HuH-7 (cell line): Measurements from ENCODE around the gene MATR3.
A peak's percentile ranks its signal among the peaks of the same experiment; 100 is the strongest.

Experiments
- DNase-seq: peaks from one replicate; pipeline ENCODE4 v3.0.0; 2011; ENCODE audit warnings: low spot score

Gene MATR3

GRCh38 chr5:139272471-139273321 is 20.8 kb upstream of the MATR3 start:
- no peak for DNase-seq

DNA sequence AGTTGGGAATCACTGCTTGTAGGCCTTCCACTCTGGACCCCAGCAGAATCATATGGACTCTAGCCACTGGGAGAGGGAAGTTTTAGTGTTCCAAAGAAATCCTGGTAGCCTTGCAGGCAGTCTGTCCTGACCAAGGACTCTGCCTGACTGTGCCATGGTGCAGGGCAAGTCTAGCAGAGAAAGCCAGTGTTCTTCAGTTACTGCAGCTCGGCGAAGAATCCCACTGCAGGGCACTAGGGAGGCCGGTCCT is 20.3 kb upstream of the MATR3 start:
- peak; percentile 59 for DNase-seq

GRCh38 chr5:139273572-139274289 is 19.8 kb upstream of the MATR3 start:
- DNase-seq, result peak; percentile 74

DNA sequence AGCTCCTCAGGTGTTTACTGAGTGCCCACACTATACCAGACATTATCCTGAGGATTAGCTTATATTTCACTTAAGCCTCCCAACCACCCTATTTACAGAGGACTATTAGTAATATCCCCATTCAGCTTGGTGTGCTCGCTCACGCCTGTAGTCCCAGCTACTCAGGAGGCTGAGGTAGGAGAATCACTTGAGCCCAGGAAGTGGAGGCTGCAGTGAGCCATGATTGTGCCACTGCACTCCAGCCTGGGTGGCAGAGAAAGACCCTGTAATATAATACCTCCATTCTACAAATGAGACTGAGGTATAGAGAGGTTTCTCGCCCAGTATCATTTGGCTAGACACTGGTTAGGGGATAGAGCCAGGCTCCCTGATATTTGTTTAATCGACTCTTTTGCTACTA is 18.0 kb upstream of the MATR3 start:
- no peak for DNase-seq

GRCh38 chr5:139275956-139276355 is 17.6 kb upstream of the MATR3 start:
- DNase-seq, result no peak

GRCh38 chr5:139276426-139276825 is 17.1 kb upstream of the MATR3 start:
- no peak for DNase-seq

DNA sequence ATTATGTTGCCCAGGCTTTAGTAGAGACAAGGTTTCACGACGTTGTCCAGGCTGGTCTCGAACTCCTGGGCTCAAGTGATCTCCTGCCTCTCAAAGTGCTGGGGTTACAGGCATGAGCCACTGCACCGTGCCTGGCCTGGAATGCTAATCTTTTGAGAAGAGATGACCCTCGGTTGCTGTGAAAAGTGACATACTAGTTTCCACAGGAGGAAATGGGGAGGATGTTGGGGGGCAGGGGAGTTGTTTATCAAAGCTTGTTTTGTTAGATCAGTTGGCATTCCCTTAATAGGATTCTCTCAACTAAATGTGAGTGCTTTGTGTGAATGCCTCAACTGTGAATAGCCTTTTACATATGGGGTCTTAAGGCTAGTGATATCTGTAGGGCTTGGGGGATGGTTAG is 16.4 kb upstream of the MATR3 start:
- no peak for DNase-seq

DNA sequence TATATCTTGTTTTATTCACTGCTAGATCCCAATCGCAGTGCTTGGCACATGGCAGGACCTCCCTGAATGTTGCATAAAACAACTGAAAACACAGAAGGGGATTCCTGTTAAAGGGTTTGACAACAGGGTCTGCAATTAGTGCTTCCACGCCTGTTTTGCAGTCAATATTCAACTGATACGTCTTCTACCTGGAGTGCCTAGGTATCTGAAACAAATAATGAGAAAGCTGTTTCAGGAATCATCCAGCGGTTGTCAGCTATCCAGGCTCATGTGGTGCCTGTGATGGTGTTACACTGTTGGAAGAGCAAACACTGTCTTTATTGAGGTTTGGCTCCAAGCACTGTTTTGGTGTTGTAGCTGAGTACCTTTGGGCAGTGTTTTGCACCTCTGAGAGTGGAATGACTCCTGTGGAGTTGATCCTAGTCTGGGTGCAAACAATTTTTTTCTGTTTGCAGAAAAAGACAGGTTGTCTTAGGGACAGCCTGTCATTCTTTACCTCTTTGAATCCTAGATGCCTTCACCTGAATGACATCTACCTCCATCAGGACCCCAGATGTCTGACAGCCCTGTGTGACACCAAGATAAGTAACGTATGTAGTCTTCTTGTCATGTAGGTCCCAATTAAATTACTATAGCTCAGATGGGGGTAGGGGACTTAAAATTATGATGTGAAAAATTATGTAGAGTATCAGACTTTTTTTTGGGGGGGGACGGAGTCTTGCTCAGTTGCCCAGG is 14.8 kb upstream of the MATR3 start:
- DNase-seq, result no peak

DNA sequence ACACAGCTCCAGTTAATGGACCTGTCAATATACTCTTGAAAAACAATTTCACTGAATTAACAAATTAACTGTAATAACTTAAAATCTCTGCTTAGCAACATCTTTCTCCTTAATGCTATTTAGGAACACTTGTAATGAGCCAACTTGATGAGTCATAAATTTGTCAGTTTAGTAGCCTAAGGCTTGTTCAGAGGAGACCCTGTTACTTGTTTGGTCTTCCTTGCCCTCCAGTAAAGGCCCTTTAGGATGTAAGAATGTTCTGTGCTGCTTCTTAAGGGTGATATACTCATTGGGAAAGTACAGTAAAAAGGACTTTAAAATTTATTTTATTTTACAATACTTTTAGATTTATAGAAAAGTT is 11.4 kb upstream of the MATR3 start:
- DNase-seq, result no peak

GRCh38 chr5:139283252-139284166 is 10.0 kb upstream of the MATR3 start:
- DNase-seq, result no peak

- no peak for DNase-seq
Measured at GRCh38 chr5:139284295-139284694, 9.2 kb upstream of the MATR3 start.

DNA sequence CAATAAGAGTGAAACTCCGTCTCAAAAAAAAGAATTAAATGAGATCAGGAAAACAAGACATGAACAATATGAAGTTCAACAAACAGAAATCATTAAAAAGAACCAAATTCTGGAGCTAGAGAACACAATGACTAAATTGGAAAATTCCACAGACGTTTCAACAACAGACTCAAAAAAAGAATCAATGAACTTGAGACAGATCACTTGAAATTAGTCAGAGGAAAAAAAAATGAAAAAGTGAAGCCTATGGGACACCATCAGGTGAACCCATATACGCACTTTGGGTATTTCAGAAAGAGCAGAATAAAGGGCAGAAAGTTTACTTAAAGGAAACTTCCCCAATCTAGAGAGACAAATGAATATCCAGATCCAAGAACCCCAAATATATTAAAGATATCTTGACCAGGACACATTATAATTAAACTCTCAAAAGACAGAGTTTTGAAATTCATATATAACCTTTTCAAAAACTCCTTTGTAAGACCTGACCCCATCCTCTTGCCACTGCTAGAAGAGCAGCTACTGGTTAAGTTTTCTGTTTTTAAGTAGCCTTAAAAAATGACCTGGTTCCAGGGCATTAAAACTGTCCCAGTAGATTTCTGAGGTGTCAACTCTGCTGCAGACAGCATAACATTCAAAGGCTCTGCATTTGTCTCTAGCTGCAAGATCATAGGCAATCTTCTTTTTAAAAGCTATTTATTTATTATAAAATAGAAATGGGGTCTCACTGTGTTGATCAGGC is 7.7 kb upstream of the MATR3 start:
- DNase-seq, result no peak

GRCh38 chr5:139287890-139288635 is 5.5 kb upstream of the MATR3 start:
- DNase-seq, result no peak

GRCh38 chr5:139291051-139291450 is 2.5 kb upstream of the MATR3 start:
- no peak for DNase-seq

- DNase-seq, result no peak
Measured at GRCh38 chr5:139293202-139293506, 386 bp upstream of the MATR3 start.

- peak; percentile 43 for DNase-seq
Measured at GRCh38 chr5:139294374-139295165, 1.0 kb downstream of the MATR3 start.

GRCh38 chr5:139295346-139296057 is 2.0 kb downstream of the MATR3 start:
- no peak for DNase-seq

DNA sequence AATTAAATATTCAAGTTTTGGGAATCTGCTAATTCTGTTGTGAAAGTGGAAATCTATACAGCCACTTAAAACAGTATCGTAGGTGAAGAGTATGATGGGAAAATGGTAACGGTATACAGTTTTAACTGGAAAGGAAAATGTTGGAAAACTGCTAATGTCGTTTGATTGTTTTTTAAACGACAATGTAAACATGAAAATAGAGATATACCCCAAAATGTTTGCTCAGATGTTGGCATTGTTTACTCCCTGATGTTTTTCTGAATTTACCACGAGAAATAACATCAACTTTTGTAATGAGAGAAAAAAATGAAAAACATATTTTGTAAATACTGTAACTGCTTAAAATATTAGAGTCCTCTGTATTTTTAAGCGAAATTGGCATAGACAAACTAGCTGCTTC is 2.7 kb downstream of the MATR3 start:
- no peak for DNase-seq

DNA sequence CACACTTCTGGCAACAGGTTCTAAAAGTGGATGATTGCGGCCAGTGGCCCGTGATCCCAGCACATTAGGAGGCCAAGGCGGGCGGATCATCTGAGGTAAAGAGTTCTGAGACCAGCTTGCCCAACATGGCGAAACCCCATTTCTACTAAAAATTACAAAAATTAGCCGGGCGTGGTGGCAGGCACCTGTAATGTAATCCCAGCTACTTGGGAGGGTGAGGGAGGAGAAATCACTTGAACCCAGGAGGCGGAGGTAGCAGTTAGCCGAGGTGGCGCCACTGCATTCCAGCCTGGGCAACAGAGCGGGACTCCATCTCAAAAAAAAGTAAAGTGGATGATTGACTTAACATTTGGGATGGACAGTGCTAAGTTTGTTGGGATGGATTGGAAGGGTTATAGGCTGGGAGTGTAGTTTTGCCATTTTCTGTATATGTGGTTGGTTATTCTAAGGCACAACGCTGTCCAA is 3.4 kb downstream of the MATR3 start:
- DNase-seq, result no peak
